Measurements from ENCODE around the gene NELFCD. TPM values are rescaled to one million over a fixed set of nuclear protein-coding genes. Genes with fewer than 3 reads are reported as not detected.

Gene NELFCD
- total RNA-seq, 4 donors from 2014 or later: 54.2 to 72.9 (median 56.8) TPM

DNA sequence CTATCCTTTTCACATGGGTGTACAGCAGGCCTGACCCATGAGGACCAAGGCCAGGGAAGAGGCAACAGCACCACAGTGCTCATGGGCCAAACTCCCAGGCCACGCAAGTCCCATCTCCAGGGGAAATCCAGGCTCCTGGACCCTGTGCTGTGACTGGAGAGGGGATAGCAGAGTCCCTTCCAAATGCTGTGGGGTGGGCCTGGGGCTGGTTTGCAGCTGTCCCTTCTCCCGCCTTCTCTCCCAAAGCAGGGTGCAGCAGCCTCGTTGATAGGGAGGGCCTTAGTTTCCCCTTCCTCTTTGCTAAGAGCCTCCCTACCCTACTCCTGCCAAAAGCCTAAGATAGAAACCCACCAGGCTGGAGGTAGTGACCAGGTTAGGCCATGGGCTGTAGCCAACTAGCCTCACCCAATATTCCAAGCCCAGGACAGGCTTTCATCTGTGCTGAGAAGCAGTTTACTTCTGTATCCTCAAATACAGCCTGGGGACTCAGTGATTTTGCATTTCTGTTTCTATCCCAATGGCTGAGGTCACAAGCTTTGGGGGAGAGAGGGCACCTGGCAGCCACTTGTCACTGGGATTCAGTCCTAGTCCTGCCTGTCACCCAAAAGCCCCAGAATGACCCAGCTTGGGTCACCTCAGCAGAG lies 24.6 kb downstream of the NELFCD start:
- no peaks in the 10 kb centered on the region for H3K27me3 ChIP-seq
- peak overlapping the region; percentile 81 to 96 (median 92) for H3K27ac ChIP-seq
- H3K4me3 ChIP-seq: peak overlapping the region; percentile 65 to 89 (median 79)
- H3K9me3 ChIP-seq: no peaks in the 10 kb centered on the region
- WGBS, 2 donors: 76 to 83% methylated on average over 3 of the region's 3 CpGs
- TF ChIP-seq EP300 (IDR thresholded peaks at IDR 0.05): no peak
- TF ChIP-seq, protein P1, sequence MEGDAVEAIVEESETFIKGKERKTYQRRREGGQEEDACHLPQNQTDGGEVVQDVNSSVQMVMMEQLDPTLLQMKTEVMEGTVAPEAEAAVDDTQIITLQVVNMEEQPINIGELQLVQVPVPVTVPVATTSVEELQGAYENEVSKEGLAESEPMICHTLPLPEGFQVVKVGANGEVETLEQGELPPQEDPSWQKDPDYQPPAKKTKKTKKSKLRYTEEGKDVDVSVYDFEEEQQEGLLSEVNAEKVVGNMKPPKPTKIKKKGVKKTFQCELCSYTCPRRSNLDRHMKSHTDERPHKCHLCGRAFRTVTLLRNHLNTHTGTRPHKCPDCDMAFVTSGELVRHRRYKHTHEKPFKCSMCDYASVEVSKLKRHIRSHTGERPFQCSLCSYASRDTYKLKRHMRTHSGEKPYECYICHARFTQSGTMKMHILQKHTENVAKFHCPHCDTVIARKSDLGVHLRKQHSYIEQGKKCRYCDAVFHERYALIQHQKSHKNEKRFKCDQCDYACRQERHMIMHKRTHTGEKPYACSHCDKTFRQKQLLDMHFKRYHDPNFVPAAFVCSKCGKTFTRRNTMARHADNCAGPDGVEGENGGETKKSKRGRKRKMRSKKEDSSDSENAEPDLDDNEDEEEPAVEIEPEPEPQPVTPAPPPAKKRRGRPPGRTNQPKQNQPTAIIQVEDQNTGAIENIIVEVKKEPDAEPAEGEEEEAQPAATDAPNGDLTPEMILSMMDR (IDR thresholded peaks at IDR 0.05): no peak
- TF ChIP-seq POLR2A (IDR thresholded peaks at IDR 0.05): no peak
- peaks cover 0 to 56% (median 36%) of the 10 kb centered on the region in 4 donors for H3K4me1 ChIP-seq
- DNase-seq (ENCODE audit: low spot score in 2 of 2): peak in 1 of 2 donors; percentile 6
- H3K36me3 ChIP-seq: peaks cover 0 to 28% (median 9%) of the 10 kb centered on the region in 3 donors

DNA sequence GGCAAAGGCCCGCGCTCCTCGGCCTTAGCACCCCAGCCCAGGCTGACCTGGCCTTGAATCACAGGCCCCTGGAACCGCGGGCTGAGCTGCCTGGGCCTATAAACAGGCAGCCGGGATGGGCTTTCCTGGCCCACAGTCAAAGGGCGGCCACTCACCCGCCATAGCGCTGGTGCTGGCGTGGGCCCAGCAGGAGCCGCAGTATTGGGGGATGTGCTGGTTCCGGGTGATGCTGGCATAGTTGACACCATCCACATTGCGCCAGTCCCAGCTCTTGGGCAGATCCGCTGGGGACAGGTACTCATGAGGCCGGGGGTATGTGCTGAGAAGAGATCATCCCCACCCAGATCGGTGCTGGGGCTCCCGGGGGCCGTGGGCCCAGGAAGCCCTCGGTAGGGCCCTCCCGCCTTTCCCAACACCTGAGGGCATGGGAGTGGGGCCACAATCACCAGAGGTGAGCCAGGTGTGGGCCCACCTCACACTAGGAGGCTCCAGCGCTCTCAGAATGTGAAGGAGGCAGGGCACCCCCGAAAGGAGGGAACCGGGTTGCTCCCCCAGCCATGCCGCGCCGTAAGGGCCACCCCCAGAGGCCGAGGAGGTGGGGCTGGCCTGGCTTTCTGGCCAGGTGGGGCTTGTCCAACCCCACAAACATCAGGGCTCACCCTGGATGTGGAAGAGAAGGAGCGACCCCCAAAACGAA lies 25.3 kb downstream of the NELFCD start:
- Histone ChIP-seq H3K9me3 (no peaks in the 10 kb centered on the region), H3K4me1 (peaks cover 0 to 63% (median 41%) of the 10 kb centered on the region in 4 donors), H3K36me3 (peaks cover 0 to 21% (median 5%) of the 10 kb centered on the region in 3 donors), H3K27ac (peak overlapping the region; percentile 81 to 96 (median 92)), H3K4me3 (peak overlapping the region; percentile 65 to 89 (median 79)), H3K27me3 (no peaks in the 10 kb centered on the region)
- TF ChIP-seq, protein P1 (IDR thresholded peaks at IDR 0.05): no peak
- no peak for TF ChIP-seq EP300 (IDR thresholded peaks at IDR 0.05)
- no peak for TF ChIP-seq POLR2A (IDR thresholded peaks at IDR 0.05)
- peak in 1 of 2 donors; percentile 14 for DNase-seq (ENCODE audit: low spot score in 2 of 2)
- 40 to 64% methylated on average over 12 to 17 of the region's 29 CpGs for WGBS, 2 donors

DNA sequence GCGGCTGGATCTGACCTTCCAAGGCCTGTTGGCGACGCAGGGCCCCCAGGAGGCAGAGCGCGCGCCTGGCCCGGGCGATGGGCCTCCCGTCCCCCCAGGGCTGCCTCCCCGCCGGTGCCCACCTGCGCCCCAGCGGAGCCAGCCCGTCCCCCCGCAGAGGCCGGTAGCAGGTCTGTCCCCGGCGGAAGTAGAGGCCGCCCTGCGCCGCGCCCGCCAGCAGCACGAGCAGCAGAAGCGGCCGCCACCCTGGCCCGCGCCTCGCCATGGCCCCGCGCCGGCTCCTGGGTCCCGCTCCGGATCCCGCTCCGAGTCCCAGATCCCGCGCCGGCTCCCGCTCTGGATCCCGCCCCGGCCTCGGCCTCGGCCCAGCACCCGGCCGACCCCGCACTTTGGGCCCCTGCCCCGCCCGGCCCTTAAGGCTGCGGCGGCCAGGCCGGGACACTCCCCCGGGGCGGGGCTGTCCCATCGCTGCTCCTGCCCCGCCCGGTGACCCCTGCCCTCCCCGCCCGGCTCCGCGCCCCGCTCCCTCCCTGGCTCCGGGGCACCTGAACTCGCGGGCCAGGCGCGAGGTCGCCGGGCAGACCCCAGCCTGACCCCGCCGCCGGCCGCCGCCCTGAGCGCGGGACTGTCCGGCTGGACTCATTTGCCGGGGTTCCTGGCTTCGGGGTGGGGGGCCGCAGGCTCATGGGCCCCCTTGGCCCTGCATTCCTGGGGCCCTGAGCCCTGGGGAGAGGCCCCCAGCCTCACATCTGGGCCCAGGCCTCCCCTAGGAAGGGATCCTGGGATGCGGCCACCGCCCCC lies 26.0 kb downstream of the NELFCD start, which contains the start of gene CTSZ:
Gene CTSZ, minus strand, starts transcription at position 391 of the 801 bp plus-strand sequence. Its CDS starts 126 bp downstream, at position 265.
- H3K27ac ChIP-seq: peak within 1 kb of the TSS; percentile 81 to 96 (median 92)
- TF ChIP-seq EP300 (IDR thresholded peaks at IDR 0.05): no peak
- TF ChIP-seq POLR2A (IDR thresholded peaks at IDR 0.05): peak in 1 of 2 donors; percentile 39
- TF ChIP-seq, protein P1 (IDR thresholded peaks at IDR 0.05): peak in 1 of 5 experiments; percentile 9
- H3K9me3 ChIP-seq: no peaks in the 10 kb centered on the region
- H3K36me3 ChIP-seq: peaks cover 0 to 13% (median 0%) of the 10 kb centered on the region in 3 donors
- WGBS, 2 donors: 3 to 11% methylated on average over 20 to 21 of the region's 82 CpGs
- H3K4me3 ChIP-seq: peak within 1 kb of the TSS; percentile 65 to 89 (median 79)
- DNase-seq (ENCODE audit: low spot score in 2 of 2): peak in 1 of 2 donors; percentile 30
- H3K4me1 ChIP-seq: peaks cover 0 to 66% (median 42%) of the 10 kb centered on the region in 4 donors
- no peaks in the 10 kb centered on the region for H3K27me3 ChIP-seq

DNA sequence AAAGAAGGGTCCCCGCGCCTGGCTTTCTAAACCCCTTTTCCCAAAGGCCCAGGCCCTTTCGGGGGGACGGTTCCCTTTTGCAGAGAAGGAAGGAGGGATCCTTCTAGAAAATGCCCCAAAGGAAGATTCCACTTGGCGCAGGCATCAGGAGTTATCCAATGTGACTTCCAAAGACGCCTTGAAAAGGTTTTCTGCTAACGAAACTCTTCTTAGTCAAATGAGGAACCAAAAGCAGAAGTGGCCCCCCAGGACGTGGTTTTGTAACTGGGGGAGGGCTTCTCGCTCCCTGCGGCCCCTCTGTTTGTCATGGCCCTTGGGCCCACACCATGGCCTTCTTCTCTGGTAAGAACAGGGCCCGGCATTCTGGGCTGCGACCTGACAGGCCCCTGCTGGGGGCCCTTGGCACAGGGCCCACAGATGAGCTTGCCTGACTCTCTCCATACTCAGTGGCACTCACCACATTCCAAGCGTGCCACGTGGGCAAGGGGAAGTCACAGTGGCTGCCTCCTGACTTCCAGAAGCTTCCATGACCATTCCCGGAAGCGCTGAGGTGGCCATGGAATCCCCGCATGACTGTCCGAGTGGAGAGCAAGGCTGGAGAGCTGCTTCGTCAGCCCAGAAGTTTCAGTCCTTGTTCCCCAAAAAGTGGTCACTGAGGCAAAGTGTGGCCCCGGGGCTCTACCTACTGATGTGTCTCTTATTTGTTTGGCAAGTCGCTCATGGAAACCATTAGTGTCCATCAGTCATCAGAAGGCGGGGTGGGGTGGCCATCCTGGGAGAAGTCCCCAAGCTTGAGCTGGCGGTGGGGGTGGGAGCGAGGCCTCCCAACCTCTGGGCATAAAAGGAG lies 26.8 kb downstream of the NELFCD start:
- Histone ChIP-seq H3K9me3 (no peaks in the 10 kb centered on the region), H3K4me3 (peak overlapping the region; percentile 65 to 89 (median 79)), H3K36me3 (peaks cover 0 to 5% (median 0%) of the 10 kb centered on the region in 3 donors), H3K4me1 (peaks cover 0 to 64% (median 42%) of the 10 kb centered on the region in 4 donors), H3K27ac (peak overlapping the region; percentile 81 to 96 (median 92)), H3K27me3 (no peaks in the 10 kb centered on the region)
- DNase-seq (ENCODE audit: low spot score in 2 of 2): peak; percentile 29 to 44
- TF ChIP-seq EP300 (IDR thresholded peaks at IDR 0.05) (peak; percentile 38 to 40), POLR2A (IDR thresholded peaks at IDR 0.05) (no peak)
- TF ChIP-seq, protein P1 (IDR thresholded peaks at IDR 0.05): no peak
- WGBS, 2 donors: 80 to 81% methylated on average over 20 to 24 of the region's 24 CpGs

Measured in tibial nerve (tissue), 4 donors.